ENCODE measurements around the gene CHRNA5.

Gene CHRNA5

GRCh38 chr15:78636378-78636859 lies 71.1 kb downstream of the CHRNA5 start:
- in situ Hi-C loops (cut with MboI; ENCODE audit: low sequenced_read_pairs) = no loop called here

- in situ Hi-C loops (cut with MboI; ENCODE audit: low sequenced_read_pairs) = no loop called here
Observed at GRCh38 chr15:78637776-78638435, 72.6 kb downstream of the CHRNA5 start.

GRCh38 chr15:78638658-78639314 lies 73.5 kb downstream of the CHRNA5 start:
- in situ Hi-C loops (cut with MboI; ENCODE audit: low sequenced_read_pairs) = no loop called here

- in situ Hi-C loops (cut with MboI; ENCODE audit: low sequenced_read_pairs) = no loop called here
Observed at GRCh38 chr15:78640527-78641101, 75.3 kb downstream of the CHRNA5 start.

- in situ Hi-C loops (cut with MboI; ENCODE audit: low sequenced_read_pairs) = no loop called here
Observed at GRCh38 chr15:78641102-78641748, 75.9 kb downstream of the CHRNA5 start, which contains the start of gene CHRNB4. Gene CHRNB4 (minus strand): TSS chr15:78641210. CDS start chr15:78641133, 77 bp downstream.

GRCh38 chr15:78641749-78642275 lies 76.5 kb downstream of the CHRNA5 start:
- in situ Hi-C loops (cut with MboI; ENCODE audit: low sequenced_read_pairs) = no loop called here

GRCh38 chr15:78642331-78642730 lies 77.0 kb downstream of the CHRNA5 start:
- in situ Hi-C loops (cut with MboI; ENCODE audit: low sequenced_read_pairs) = no loop called here
